ENCODE measurements around the gene SNRNP25. TPM values are rescaled to one million over a fixed set of nuclear protein-coding genes. Genes with fewer than 3 reads are reported as not detected.
A peak's percentile ranks its signal among the peaks of the same experiment; 100 is the strongest.
"Not testable (repeated sequence)": the region's sequence is repeated elsewhere in the genome, so short reads cannot be mapped to it uniquely, and the experiment has no call there.

SNRNP25 gene
- total RNA-seq = 10 to 100 TPM; 25.6 to 34.4 (median 28.5) TPM

- peak within 1 kb of the TSS; percentile 52 to 86 (median 84) for H3K27ac ChIP-seq
- TF ChIP-seq EP300 (IDR thresholded peaks at IDR 0.05) = no peak
- TF ChIP-seq CTCF (IDR thresholded peaks at IDR 0.05) = no peak
- peak; percentile 46 to 72 for TF ChIP-seq POLR2A (IDR thresholded peaks at IDR 0.05)
- peak; percentile 48 for TF ChIP-seq POLR2AphosphoS5 (IDR thresholded peaks at IDR 0.05)
- peaks cover 0 to 48% of the 10 kb centered on the region in 2 donors for H3K36me3 ChIP-seq
- no peaks in the 10 kb centered on the region for H3K27me3 ChIP-seq
- H3K4me1 ChIP-seq = peaks cover 0 to 34% (median 0%) of the 10 kb centered on the region in 3 donors
- ATAC-seq = peak; percentile 99
- no peaks in the 10 kb centered on the region for H3K9me3 ChIP-seq
- peak within 1 kb of the TSS; percentile 62 to 71 for H3K4me3 ChIP-seq
- WGBS, 2 donors (ENCODE audit: low coverage in 1 of 2) = 0 to 1% methylated on average over 10 to 18 of the region's 91 CpGs
Observed at GRCh38 chr16:53346-54236, at the start of gene SNRNP25, which contains the start of gene POLR3K. TSS of gene SNRNP25 (plus strand) at chr16:53828. CDS start at chr16:54017, 189 bp downstream. TSS of gene POLR3K (minus strand) at chr16:53608. CDS start at chr16:53586, 22 bp downstream.

- no peaks in the 10 kb centered on the region for H3K36me3 ChIP-seq
- TF ChIP-seq POLR2A (IDR thresholded peaks at IDR 0.05) (no peak), EP300 (IDR thresholded peaks at IDR 0.05) (no peak), POLR2AphosphoS5 (IDR thresholded peaks at IDR 0.05) (no peak), CTCF (IDR thresholded peaks at IDR 0.05) (no peak)
- no peak overlapping the region for H3K27ac ChIP-seq
- no peaks in the 10 kb centered on the region for H3K4me1 ChIP-seq
- WGBS, 2 donors (ENCODE audit: low coverage in 1 of 2) = 63% methylated on average over 4 of the region's 48 CpGs; no CpG with 5 or more reads in 1 of the 2 donors
- H3K4me3 ChIP-seq = no peak overlapping the region
- H3K27me3 ChIP-seq = no peaks in the 10 kb centered on the region
- ATAC-seq = peak; percentile 95
- H3K9me3 ChIP-seq = no peaks in the 10 kb centered on the region
Observed at GRCh38 chr16:9903-10665, 43.5 kb upstream of the SNRNP25 start.

- H3K27me3 ChIP-seq, H3K4me3 ChIP-seq, H3K9me3 ChIP-seq, ATAC-seq, H3K36me3 ChIP-seq, H3K4me1 ChIP-seq, H3K27ac ChIP-seq: not testable (repeated sequence)
- WGBS, 2 donors (ENCODE audit: low coverage in 1 of 2) = 60% methylated on average over 1 of the region's 27 CpGs; no CpG with 5 or more reads in 1 of the 2 donors
- peak in 1 of 4 experiments; percentile 49 for TF ChIP-seq CTCF (IDR thresholded peaks at IDR 0.05)
Observed at GRCh38 chr16:10772-11171, 42.9 kb upstream of the SNRNP25 start.

GRCh38 chr16:17062-17765, 36.4 kb upstream of the SNRNP25 start:
- WGBS, 2 donors (ENCODE audit: low coverage in 1 of 2) = 97% methylated on average over 6 of the region's 20 CpGs; no CpG with 5 or more reads in 1 of the 2 donors
- not testable (repeated sequence) for H3K4me3 ChIP-seq, H3K9me3 ChIP-seq, H3K27me3 ChIP-seq, H3K36me3 ChIP-seq, H3K27ac ChIP-seq, H3K4me1 ChIP-seq, ATAC-seq

- H3K27me3 ChIP-seq, H3K4me1 ChIP-seq, H3K9me3 ChIP-seq, ATAC-seq, H3K4me3 ChIP-seq, H3K36me3 ChIP-seq, H3K27ac ChIP-seq: not testable (repeated sequence)
- WGBS, 2 donors (ENCODE audit: low coverage in 1 of 2) = 80 to 85% methylated on average over 2 to 11 of the region's 12 CpGs
Observed at GRCh38 chr16:20886-21285, 32.7 kb upstream of the SNRNP25 start.

- no CpG with 5 or more reads among the region's 22 CpGs for WGBS, 2 donors (ENCODE audit: low coverage in 1 of 2)
- not testable (repeated sequence) for H3K27ac ChIP-seq, ATAC-seq, H3K36me3 ChIP-seq, H3K4me3 ChIP-seq, H3K4me1 ChIP-seq, H3K27me3 ChIP-seq, H3K9me3 ChIP-seq
Observed at GRCh38 chr16:24151-24550, 29.5 kb upstream of the SNRNP25 start.

GRCh38 chr16:25926-26348, 27.7 kb upstream of the SNRNP25 start:
- not testable (repeated sequence) for H3K4me1 ChIP-seq, H3K36me3 ChIP-seq, H3K9me3 ChIP-seq, H3K4me3 ChIP-seq, H3K27ac ChIP-seq, ATAC-seq, H3K27me3 ChIP-seq
- WGBS, 2 donors (ENCODE audit: low coverage in 1 of 2) = no CpG with 5 or more reads among the region's 5 CpGs

GRCh38 chr16:30627-31026, 23.0 kb upstream of the SNRNP25 start:
- not testable (repeated sequence) for H3K4me1 ChIP-seq, H3K9me3 ChIP-seq, H3K36me3 ChIP-seq, H3K27ac ChIP-seq, H3K27me3 ChIP-seq, ATAC-seq, H3K4me3 ChIP-seq
- no CpG with 5 or more reads among the region's 7 CpGs for WGBS, 2 donors (ENCODE audit: low coverage in 1 of 2)
